K562 (cell line): ENCODE results near the gene PHF21A. TPM values are rescaled to one million over a fixed set of nuclear protein-coding genes. Genes with fewer than 3 reads are reported as not detected.

ENCODE experiments used
- CC2D1A ChIP-seq: fragments of 450-650 bp; IDR thresholded peaks from 2 replicates; pipeline ENCODE4 v1.6.1; 2017; ENCODE audit warnings: mild to moderate bottlenecking
- DPF2 ChIP-seq: fragments of 450-650 bp; IDR thresholded peaks from 2 replicates; pipeline ENCODE4 v1.6.1; 2016
- IFI16 ChIP-seq: fragments of 250-450 bp; sonication (Bioruptor Pico); IDR thresholded peaks from 2 replicates; pipeline ENCODE4 v2.1.2; 2022; ENCODE audit warnings: mild to moderate bottlenecking, inconsistent platforms
- MTA2 ChIP-seq: fragments of 450-650 bp; IDR thresholded peaks from 2 replicates; pipeline ENCODE4 v1.6.1; 2016; ENCODE audit warnings: low read depth
- ZBTB17 ChIP-seq: fragments of 450-650 bp; formaldehyde crosslinking; IDR thresholded peaks from 2 replicates; pipeline ENCODE4 v1.4.0; 2020; ENCODE audit warnings: mild to moderate bottlenecking
- ZC3H11A ChIP-seq: IDR thresholded peaks from 2 replicates; pipeline ENCODE4 v1.6.1; 2012; ENCODE audit warnings: low read depth, low read length, improper control_type of control experiment
- ZNF407 ChIP-seq: fragments of 450-650 bp; IDR thresholded peaks from 2 replicates; pipeline ENCODE4 v1.6.1; 2016; ENCODE audit warnings: low read depth
- polyA plus RNA-seq, 8 experiments: library from polyadenylated mRNA; depleted of rRNA in 4 of 8; stranded (reverse) in 5 of 8; unstranded in 3 of 8; fragments of >200 nt; fragmentation: Nextera tagmentation in 2 of 8; fragmentation: Illumina TruSeq in 1 of 8; extraction: Ambion mirVana in 2 of 8; extraction: Trizol in 1 of 8; gene quantifications; 2 replicates each; pipeline versions ENCODE4 v1.2.1 to v1.2.3, GENCODE V29; 2011 to 2014; ENCODE audit warnings: inconsistent platforms in 1 of 8, missing spikeins in 1 of 8
- total RNA-seq, 7 experiments: library from RNA; depleted of rRNA in 6 of 7; stranded (reverse); fragments of >200 nt in 6 of 7; fragmentation: Illumina TruSeq in 2 of 7; extraction: Trizol in 2 of 7; gene quantifications; 2 replicates each; pipeline versions ENCODE4 v1.2.1 to v1.2.3, GENCODE V29; 2011 to 2021; ENCODE audit warnings: low replicate concordance in 1 of 7

PHF21A gene
- total and polyA plus RNA-seq, 9 of the 15 experiments (the other 6 are each of a cell fraction or from before 2014, with no cell fraction given), result 1.5 to 32.4 (median 10.7) TPM

- TF ChIP-seq ZNF407 (no peak), DPF2 (peak; percentile 62), MTA2 (0 out of 2 replicates have a peak, but pooled peaks have one; percentile 8), IFI16 (CRISPR knock-in tag) (no peak), ZC3H11A (no peak), CC2D1A (no peak; the same call in 1 of the 2 replicates), ZBTB17 (CRISPR knock-in tag) (0 out of 2 replicates have a peak, but pooled peaks have one; percentile 36)
These were observed 631 bp downstream of the PHF21A start (continued) for GRCh38 chr11:46120346-46121300.
